SK-N-SH treated with all-trans-retinoic acid at 6 μM for 48 hours (cell line): ENCODE results near the gene PLA2G1B.

Experiments used
- ESRRG ChIP-seq: fragments of 250-450 bp; sonication (Bioruptor Pico); IDR thresholded peaks from 2 replicates; pipeline ENCODE4 v1.6.1; 2021; ENCODE audit warnings: mild to moderate bottlenecking
- GLIS3 ChIP-seq: fragments of 250-450 bp; sonication (Bioruptor Pico); IDR thresholded peaks from 2 replicates; pipeline ENCODE4 v1.5.0; 2020; ENCODE audit warnings: mild to moderate bottlenecking, moderate library complexity
- TOX ChIP-seq: fragments of 250-450 bp; sonication (Bioruptor Pico); IDR thresholded peaks from 2 replicates; pipeline ENCODE4 v1.8.0; 2021; ENCODE audit warnings: mild to moderate bottlenecking, moderate library complexity, borderline replicate concordance
- ZFP3 ChIP-seq: fragments of 250-450 bp; sonication (Bioruptor Pico); IDR thresholded peaks from 2 replicates; pipeline ENCODE4 v1.5.0; 2020; ENCODE audit warnings: mild to moderate bottlenecking, moderate library complexity
- ZFP30 ChIP-seq: fragments of 450-650 bp; formaldehyde crosslinking; IDR thresholded peaks from 2 replicates; pipeline ENCODE4 v1.5.0; 2022; ENCODE audit warnings: mild to moderate bottlenecking, moderate library complexity
- TF ChIP-seq, protein P1 (sequence below): fragments of 250-450 bp; sonication (Bioruptor Pico); IDR thresholded peaks from 2 replicates; pipeline ENCODE4 v1.5.0; 2020; ENCODE audit warnings: mild to moderate bottlenecking, moderate library complexity

DNA sequence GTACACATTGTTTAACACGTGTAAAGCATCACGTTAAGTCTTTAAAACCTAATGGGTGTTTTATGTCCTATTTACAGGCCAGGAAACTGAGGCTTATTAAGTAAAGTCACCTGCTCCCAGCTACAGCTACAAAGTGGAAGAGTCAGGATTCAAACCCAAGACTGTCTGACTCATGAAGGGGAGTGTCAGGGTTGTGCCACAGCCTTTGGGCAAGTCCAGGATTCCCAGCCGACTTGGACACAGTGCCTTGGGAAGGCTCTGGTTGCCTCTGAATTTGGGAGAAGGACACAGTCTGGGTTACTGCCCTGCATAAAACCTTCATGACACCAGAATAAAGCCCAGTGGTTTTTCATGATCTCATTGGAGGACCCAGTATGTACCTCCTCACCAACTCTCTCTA, 43.2 kb downstream of the PLA2G1B start:
- TF ChIP-seq, protein P1, sequence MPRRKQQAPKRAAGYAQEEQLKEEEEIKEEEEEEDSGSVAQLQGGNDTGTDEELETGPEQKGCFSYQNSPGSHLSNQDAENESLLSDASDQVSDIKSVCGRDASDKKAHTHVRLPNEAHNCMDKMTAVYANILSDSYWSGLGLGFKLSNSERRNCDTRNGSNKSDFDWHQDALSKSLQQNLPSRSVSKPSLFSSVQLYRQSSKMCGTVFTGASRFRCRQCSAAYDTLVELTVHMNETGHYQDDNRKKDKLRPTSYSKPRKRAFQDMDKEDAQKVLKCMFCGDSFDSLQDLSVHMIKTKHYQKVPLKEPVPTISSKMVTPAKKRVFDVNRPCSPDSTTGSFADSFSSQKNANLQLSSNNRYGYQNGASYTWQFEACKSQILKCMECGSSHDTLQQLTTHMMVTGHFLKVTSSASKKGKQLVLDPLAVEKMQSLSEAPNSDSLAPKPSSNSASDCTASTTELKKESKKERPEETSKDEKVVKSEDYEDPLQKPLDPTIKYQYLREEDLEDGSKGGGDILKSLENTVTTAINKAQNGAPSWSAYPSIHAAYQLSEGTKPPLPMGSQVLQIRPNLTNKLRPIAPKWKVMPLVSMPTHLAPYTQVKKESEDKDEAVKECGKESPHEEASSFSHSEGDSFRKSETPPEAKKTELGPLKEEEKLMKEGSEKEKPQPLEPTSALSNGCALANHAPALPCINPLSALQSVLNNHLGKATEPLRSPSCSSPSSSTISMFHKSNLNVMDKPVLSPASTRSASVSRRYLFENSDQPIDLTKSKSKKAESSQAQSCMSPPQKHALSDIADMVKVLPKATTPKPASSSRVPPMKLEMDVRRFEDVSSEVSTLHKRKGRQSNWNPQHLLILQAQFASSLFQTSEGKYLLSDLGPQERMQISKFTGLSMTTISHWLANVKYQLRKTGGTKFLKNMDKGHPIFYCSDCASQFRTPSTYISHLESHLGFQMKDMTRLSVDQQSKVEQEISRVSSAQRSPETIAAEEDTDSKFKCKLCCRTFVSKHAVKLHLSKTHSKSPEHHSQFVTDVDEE = no peak
- TF ChIP-seq GLIS3 (CRISPR knock-in tag) = no peak
- no peak for TF ChIP-seq ESRRG (CRISPR knock-in tag)
- no peak for TF ChIP-seq TOX (CRISPR knock-in tag)
- TF ChIP-seq ZFP30 (CRISPR knock-in tag) = no peak
- no peak for TF ChIP-seq ZFP3 (CRISPR knock-in tag)
